ENCODE results near the gene HARS1.
"Not testable (repeated sequence)": the region's sequence is repeated elsewhere in the genome, so short reads cannot be mapped to it uniquely, and the experiment has no call there.

GRCh38 chr5:140624886-140625285 is 66.3 kb downstream of the HARS1 start:
- TF ChIP-seq ZSCAN21 (CRISPR knock-in tag; IDR thresholded peaks at IDR 0.05; ENCODE audit: borderline replicate concordance); TAF1 (CRISPR knock-in tag; IDR thresholded peaks at IDR 0.05); GABPB1 (CRISPR knock-in tag; IDR thresholded peaks at IDR 0.05); FOXP1 (IDR thresholded peaks at IDR 0.05); FOXP1 (CRISPR knock-in tag; IDR thresholded peaks at IDR 0.05); ZNF576 (CRISPR knock-in tag; IDR thresholded peaks at IDR 0.05); CTCF (CRISPR knock-in tag; IDR thresholded peaks at IDR 0.05): not testable (repeated sequence)
